Right lobe of liver (tissue), 6 donors: Measurements from ENCODE around the gene DCDC2C. TPM values are rescaled to one million over a fixed set of nuclear protein-coding genes. Genes with fewer than 3 reads are reported as not detected.

Source experiments
- ATAC-seq, 4 donors: fragments of 200-7000 bp; cut with Tn5 transposase; one replicate each; pipeline ENCODE4 v1.9.1; 2020; ENCODE audit warnings: mild to moderate bottlenecking in 4 of 4, moderate library complexity in 4 of 4
- DNase-seq, 3 donors: peaks; one replicate each; pipeline ENCODE4 v3.0.0-alpha.2; 2020
- H3K27ac ChIP-seq, 3 donors: fragments of 200-600 bp; one replicate each; pipeline ENCODE4 v1.8.0; 2022
- H3K27me3 ChIP-seq, 2 donors: fragments of 200-600 bp; one replicate each; pipeline ENCODE4 v1.8.0; 2022
- H3K36me3 ChIP-seq, 4 donors: fragments of 200-600 bp; sonication (generic) in 1 of 4; one replicate each; pipeline versions ENCODE4 v1.5.1 to v1.8.0; 2017 to 2022; ENCODE audit warnings: control low read depth in 1 of 4
- H3K4me1 ChIP-seq, 4 donors: fragments of 200-600 bp; sonication (generic) in 1 of 4; one replicate each; pipeline versions ENCODE4 v1.5.1 to v1.8.0; 2017 to 2022; ENCODE audit warnings: control low read depth in 1 of 4
- H3K4me3 ChIP-seq, 3 donors: fragments of 200-600 bp; one replicate each; pipeline ENCODE4 v1.8.0; 2022
- H3K9me3 ChIP-seq, 4 donors: fragments of 200-600 bp; sonication (generic) in 1 of 4; one replicate each; pipeline versions ENCODE4 v1.5.1 to v1.8.0; 2017 to 2022; ENCODE audit warnings: control low read depth in 1 of 4
- POLR2A ChIP-seq: fragments of 450-650 bp; IDR thresholded peaks from one replicate; pipeline ENCODE4 v1.6.1; 2017; ENCODE audit warnings: antibody characterized with exemption, mild to moderate bottlenecking
- WGBS: methylation state at CpG from one replicate; pipeline ENCODE4 v1.1.6; 2018; ENCODE audit warnings: low coverage, low lambda C conversion rate; ENCODE audit not compliant: insufficient coverage; ENCODE audit errors: missing lambda C conversion rate; 5-methylcytosine and 5-hydroxymethylcytosine counted together
- intact Hi-C, 2 donors: fragments of 100-400 bp; cut with DNase I; formaldehyde crosslinking; loops; one replicate each; pipeline versions ENCODE4 v1.11.2 to v1.14.1; 2022
- total RNA-seq, 6 experiments: library from RNA; depleted of rRNA in 2 of 6; stranded (reverse); fragments of >200 nt in 2 of 6; fragmentation: NEBNext Ultra II Directional in 3 of 6; extraction: Animal tissue kit (Norgen Biotek cat#: 25700) in 3 of 6; gene quantifications; one replicate each; pipeline versions ENCODE4 v1.1.0 to v1.2.4, GENCODE V29; 2016 to 2023
- TF ChIP-seq, protein P1 (sequence below), 4 donors: fragments of 200-600 bp in 3 of 4; fragments of 450-650 bp in 1 of 4; IDR thresholded peaks; one replicate each; pipeline versions ENCODE4 v1.5.1 to v1.8.0; 2016 to 2022; ENCODE audit warnings: antibody characterized with exemption in 4 of 4, mild to moderate bottlenecking in 2 of 4
- donor health status: DM: no; HTN: yes; CAD: no.
- donor health status: DM: no; HTN: no; CAD: no.
- donor health status: DM: no; HTN: no; CAD: no.
- donor health status: DM: no; HTN: yes; CAD: no.
- donor health status: DM: no; HTN: yes; CAD: no.

The DCDC2C gene
- total RNA-seq, 6 experiments from 2014 or later, result not detected

- no peak overlapping the region for H3K4me3 ChIP-seq
- intact Hi-C loops, result no loop called here
- H3K9me3 ChIP-seq, result no peaks in the 10 kb centered on the region
- no peaks in the 10 kb centered on the region for H3K36me3 ChIP-seq
- DNase-seq (no peak), ATAC-seq (no peak)
- no peak for TF ChIP-seq POLR2A
- TF ChIP-seq, protein P1, sequence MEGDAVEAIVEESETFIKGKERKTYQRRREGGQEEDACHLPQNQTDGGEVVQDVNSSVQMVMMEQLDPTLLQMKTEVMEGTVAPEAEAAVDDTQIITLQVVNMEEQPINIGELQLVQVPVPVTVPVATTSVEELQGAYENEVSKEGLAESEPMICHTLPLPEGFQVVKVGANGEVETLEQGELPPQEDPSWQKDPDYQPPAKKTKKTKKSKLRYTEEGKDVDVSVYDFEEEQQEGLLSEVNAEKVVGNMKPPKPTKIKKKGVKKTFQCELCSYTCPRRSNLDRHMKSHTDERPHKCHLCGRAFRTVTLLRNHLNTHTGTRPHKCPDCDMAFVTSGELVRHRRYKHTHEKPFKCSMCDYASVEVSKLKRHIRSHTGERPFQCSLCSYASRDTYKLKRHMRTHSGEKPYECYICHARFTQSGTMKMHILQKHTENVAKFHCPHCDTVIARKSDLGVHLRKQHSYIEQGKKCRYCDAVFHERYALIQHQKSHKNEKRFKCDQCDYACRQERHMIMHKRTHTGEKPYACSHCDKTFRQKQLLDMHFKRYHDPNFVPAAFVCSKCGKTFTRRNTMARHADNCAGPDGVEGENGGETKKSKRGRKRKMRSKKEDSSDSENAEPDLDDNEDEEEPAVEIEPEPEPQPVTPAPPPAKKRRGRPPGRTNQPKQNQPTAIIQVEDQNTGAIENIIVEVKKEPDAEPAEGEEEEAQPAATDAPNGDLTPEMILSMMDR (IDR thresholded peaks at IDR 0.05), result no peak
- no peak overlapping the region for H3K27ac ChIP-seq
- H3K27me3 ChIP-seq, result no peaks in the 10 kb centered on the region
- H3K4me1 ChIP-seq, result no peaks in the 10 kb centered on the region
- WGBS, result 76% methylated on average over 4 of the region's 4 CpGs
Measured at GRCh38 chr2:3708576-3708975, 5.2 kb downstream of the DCDC2C start.

DNA sequence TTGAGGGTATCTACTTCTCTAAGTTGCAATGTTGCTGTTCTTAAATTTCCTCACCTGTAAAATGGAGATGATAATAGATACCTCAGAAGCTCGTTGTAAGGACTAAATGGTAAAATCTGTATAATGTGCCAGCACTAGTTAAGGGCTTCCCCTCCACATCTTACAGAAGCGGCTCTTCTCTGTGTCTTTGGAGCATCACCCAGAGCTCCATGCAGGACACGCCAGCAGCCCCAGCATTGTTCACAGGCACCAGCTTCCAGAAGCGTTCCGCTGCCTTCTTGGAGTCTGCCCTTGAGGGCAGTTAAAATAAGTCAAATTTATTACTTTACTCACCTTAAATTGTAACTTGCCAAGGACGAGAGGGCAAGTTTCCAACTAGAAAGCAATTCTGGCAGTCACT is 5.8 kb downstream of the DCDC2C start:
- TF ChIP-seq, protein P1 (IDR thresholded peaks at IDR 0.05), result no peak
- no peak for TF ChIP-seq POLR2A
- DNase-seq (no peak), ATAC-seq (no peak)
- Histone ChIP-seq H3K36me3 (no peaks in the 10 kb centered on the region), H3K9me3 (no peaks in the 10 kb centered on the region), H3K27ac (no peak overlapping the region), H3K4me3 (no peak overlapping the region), H3K4me1 (no peaks in the 10 kb centered on the region), H3K27me3 (no peaks in the 10 kb centered on the region)
- intact Hi-C loops, result no loop called here
- 60% methylated on average over 6 of the region's 6 CpGs for WGBS

GRCh38 chr2:3712424-3712823 is 9.0 kb downstream of the DCDC2C start:
- DNase-seq, result no peak
- WGBS, result 36% methylated on average over 3 of the region's 3 CpGs
- Histone ChIP-seq H3K9me3 (no peaks in the 10 kb centered on the region), H3K36me3 (no peaks in the 10 kb centered on the region), H3K27me3 (no peaks in the 10 kb centered on the region), H3K4me3 (no peak overlapping the region), H3K27ac (no peak overlapping the region), H3K4me1 (no peaks in the 10 kb centered on the region)
- intact Hi-C loops, result no loop called here
- no peak for TF ChIP-seq POLR2A
- TF ChIP-seq, protein P1 (IDR thresholded peaks at IDR 0.05), result no peak
- ATAC-seq, result no peak

- DNase-seq (no peak), ATAC-seq (no peak)
- 60% methylated on average over 9 of the region's 10 CpGs for WGBS
- intact Hi-C loops, result no loop called here
- no peaks in the 10 kb centered on the region for H3K4me1 ChIP-seq
- H3K27me3 ChIP-seq, result no peaks in the 10 kb centered on the region
- H3K4me3 ChIP-seq, result no peak overlapping the region
- no peak overlapping the region for H3K27ac ChIP-seq
- H3K9me3 ChIP-seq, result no peaks in the 10 kb centered on the region
- TF ChIP-seq POLR2A, result no peak
- TF ChIP-seq, protein P1 (IDR thresholded peaks at IDR 0.05), result no peak
- no peaks in the 10 kb centered on the region for H3K36me3 ChIP-seq
Measured at GRCh38 chr2:3712831-3713503, 9.6 kb downstream of the DCDC2C start.
